MM.1S (cell line): Measurements from ENCODE around the gene STYK1.

ENCODE experiments used
- EZH2 ChIP-seq: fragments of 300-600 bp; sonication (generic); optimal IDR thresholded peaks from 2 replicates; pipeline ENCODE3; 2017; ENCODE audit warnings: low read depth, mild to moderate bottlenecking, antibody characterized with exemption, low read length, mixed read lengths
- TF ChIP-seq, protein P1 (sequence below): fragments of 300-600 bp; sonication (generic); IDR thresholded peaks from 2 replicates; pipeline ENCODE4 v1.5.1; 2016; ENCODE audit warnings: antibody characterized with exemption, low read length, mixed read lengths

DNA sequence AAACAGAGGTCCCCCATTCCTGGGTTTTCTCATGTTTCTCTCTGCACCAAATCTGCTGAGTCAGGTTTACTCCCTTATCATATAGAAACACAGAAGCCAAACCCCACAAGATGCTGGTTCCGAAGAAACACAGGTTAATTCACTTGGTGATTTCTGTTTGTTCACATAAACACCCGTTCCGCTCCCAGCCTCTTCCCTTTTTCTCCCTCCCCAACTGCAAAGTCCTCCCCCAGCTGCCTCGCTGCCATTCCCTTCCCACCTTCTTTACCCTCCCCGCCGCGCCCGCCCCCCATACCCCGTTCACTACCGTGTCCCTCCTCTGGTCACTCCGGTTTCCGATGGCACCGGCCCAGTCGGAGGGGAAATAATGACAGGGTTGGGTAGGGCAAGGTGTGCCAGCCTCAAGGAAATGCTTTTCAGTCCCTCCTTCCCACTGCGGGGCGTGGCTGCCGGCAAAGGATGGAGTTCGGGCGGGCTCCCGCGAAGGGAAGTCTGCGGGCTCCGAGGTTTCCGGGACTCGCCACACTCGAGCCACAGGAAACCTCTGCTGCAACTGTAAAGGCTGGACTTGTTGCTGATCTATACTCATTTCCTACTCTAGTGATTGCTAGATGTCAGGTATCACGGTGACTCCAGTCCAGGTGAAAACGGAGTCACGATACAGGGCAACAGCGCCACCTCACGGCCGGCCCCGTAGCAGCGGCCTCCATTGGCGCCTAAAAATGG lies at the start of gene STYK1:
- TF ChIP-seq, protein P1, sequence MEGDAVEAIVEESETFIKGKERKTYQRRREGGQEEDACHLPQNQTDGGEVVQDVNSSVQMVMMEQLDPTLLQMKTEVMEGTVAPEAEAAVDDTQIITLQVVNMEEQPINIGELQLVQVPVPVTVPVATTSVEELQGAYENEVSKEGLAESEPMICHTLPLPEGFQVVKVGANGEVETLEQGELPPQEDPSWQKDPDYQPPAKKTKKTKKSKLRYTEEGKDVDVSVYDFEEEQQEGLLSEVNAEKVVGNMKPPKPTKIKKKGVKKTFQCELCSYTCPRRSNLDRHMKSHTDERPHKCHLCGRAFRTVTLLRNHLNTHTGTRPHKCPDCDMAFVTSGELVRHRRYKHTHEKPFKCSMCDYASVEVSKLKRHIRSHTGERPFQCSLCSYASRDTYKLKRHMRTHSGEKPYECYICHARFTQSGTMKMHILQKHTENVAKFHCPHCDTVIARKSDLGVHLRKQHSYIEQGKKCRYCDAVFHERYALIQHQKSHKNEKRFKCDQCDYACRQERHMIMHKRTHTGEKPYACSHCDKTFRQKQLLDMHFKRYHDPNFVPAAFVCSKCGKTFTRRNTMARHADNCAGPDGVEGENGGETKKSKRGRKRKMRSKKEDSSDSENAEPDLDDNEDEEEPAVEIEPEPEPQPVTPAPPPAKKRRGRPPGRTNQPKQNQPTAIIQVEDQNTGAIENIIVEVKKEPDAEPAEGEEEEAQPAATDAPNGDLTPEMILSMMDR = peak; percentile 90
- no peak for TF ChIP-seq EZH2
